ENCODE results near the gene RHBDD1. TPM values are rescaled to one million over a fixed set of nuclear protein-coding genes. Genes with fewer than 3 reads are reported as not detected.
A peak's percentile ranks its signal among the peaks of the same experiment; 100 is the strongest.

RHBDD1 gene
- total and polyA plus RNA-seq, 2 donors (not counting 1 experiment from before 2014, with no cell fraction given), result 21.2 to 128 TPM

GRCh38 chr2:226797289-226797988 lies 38.4 kb upstream of the RHBDD1 start:
- ATAC-seq (ENCODE audit: low read depth) (no peak), DNase-seq (no peak)
- CTCF ChIA-PET, result interaction anchor here (1.2 to 7.8 kb wide), 6 partner anchors 19 to 583 kb away, joined by 4 to 78 read pairs (median 9); partner anchors contain the start of gene RHBDD1
- Histone ChIP-seq H3K4me3 (ENCODE audit: control extremely low read depth in 1 of 5, extremely low read depth in 1 of 5, insufficient read depth in 1 of 5, low read depth in 2 of 5, low read length in 4 of 5) (no peak overlapping the region), H3K27me3 (replicated peaks in 1 of 4; ENCODE audit: control extremely low read depth in 1 of 4, control insufficient read depth in 3 of 4, insufficient read depth in 4 of 4, low read length in 3 of 4) (no peaks in the 10 kb centered on the region), H3K79me2 (ENCODE audit: control insufficient read depth, insufficient read depth, low read length) (peaks cover 11% of the 10 kb centered on the region), H3K9ac (ENCODE audit: low read length) (no peak overlapping the region), H3K4me2 (replicated peaks; ENCODE audit: low read depth, low read length, poor library complexity, severe bottlenecking) (peak overlapping the region; percentile 87), H4K20me1 (ENCODE audit: control insufficient read depth, insufficient read depth, low read length, poor library complexity, severe bottlenecking) (peaks cover 9% of the 10 kb centered on the region), H3K9me3 (ENCODE audit: control extremely low read depth in 1 of 3, control insufficient read depth in 2 of 3, insufficient read depth in 1 of 3, low read length in 2 of 3) (peaks cover 0 to 16% (median 0%) of the 10 kb centered on the region in 3 donors), H3K36me3 (replicated peaks in 1 of 2; ENCODE audit: control extremely low read depth in 1 of 2, control insufficient read depth in 1 of 2, extremely low read depth in 1 of 2, insufficient read depth in 2 of 2, low read length in 1 of 2) (no peaks in the 10 kb centered on the region), H3K4me1 (ENCODE audit: control insufficient read depth in 2 of 2, insufficient read depth in 2 of 2, low read length in 2 of 2) (peaks cover 19 to 28% of the 10 kb centered on the region in 2 donors), H3K27ac (ENCODE audit: low read length in 2 of 2) (no peak overlapping the region), H2AFZ (ENCODE audit: insufficient read depth, low read depth, low read length, poor library complexity, severe bottlenecking) (no peak overlapping the region)
- H3K4me1 Mint-ChIP-seq, result peaks cover 49% of the 10 kb centered on the region
- no peaks in the 10 kb centered on the region for H3K27me3 Mint-ChIP-seq
- 98% methylated on average over 50 of the region's 50 CpGs for WGBS (ENCODE audit: insufficient coverage)
- H3K4me3 Mint-ChIP-seq, result peak overlapping the region; percentile 95
- H3K9me3 Mint-ChIP-seq (ENCODE audit: insufficient read depth), result no peaks in the 10 kb centered on the region
- POLR2A ChIA-PET, result interaction anchor here (2.3 to 3.1 kb wide), 2 partner anchors 38 to 110 kb away, joined by 11 to 16 read pairs; partner anchors contain the start of gene RHBDD1
- TF ChIP-seq EZH2 (IDR thresholded peaks at IDR 0.05; ENCODE audit: borderline replicate concordance, insufficient read depth, low read depth, low read length, poor library complexity, severe bottlenecking), result no peak
- no peak for TF ChIP-seq CTCF (IDR thresholded peaks at IDR 0.05)
- no peak overlapping the region for H3K27ac Mint-ChIP-seq
- intact Hi-C loops (cut with micrococcal nuclease), result loop anchor here (10.0 kb wide), 2 partner anchors 473 to 1863 kb away; no protein-coding TSS in a partner anchor

DNA sequence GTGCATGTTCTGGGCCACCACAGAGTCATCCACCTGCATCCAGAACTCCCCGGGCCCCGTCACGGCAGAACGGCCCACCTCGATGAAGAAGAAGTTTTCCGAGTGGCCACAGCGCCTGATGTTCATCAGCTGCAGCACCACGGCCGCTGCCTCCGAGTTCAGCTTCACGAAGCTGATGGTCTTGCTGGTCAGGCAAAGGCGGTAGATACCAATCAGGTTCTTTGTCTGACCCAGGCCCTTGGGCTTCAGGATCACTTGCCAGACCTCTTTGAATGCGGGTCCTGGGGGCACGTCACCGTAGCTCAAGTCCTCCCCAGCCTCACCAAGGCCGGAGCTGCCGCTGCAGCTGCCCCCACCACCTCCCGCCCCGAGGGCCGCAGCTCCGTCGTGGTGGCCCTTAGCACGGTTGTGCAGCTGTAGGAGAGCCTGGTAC lies 37.8 kb upstream of the RHBDD1 start:
- peaks cover 0 to 16% (median 0%) of the 10 kb centered on the region in 3 donors for H3K9me3 ChIP-seq (ENCODE audit: control extremely low read depth in 1 of 3, control insufficient read depth in 2 of 3, insufficient read depth in 1 of 3, low read length in 2 of 3)
- no peaks in the 10 kb centered on the region for H3K27me3 Mint-ChIP-seq
- intact Hi-C loops (cut with micrococcal nuclease), result loop anchor here (10.0 kb wide), 2 partner anchors 473 to 1863 kb away; no protein-coding TSS in a partner anchor
- H3K27me3 ChIP-seq (replicated peaks in 1 of 4; ENCODE audit: control extremely low read depth in 1 of 4, control insufficient read depth in 3 of 4, insufficient read depth in 4 of 4, low read length in 3 of 4), result no peaks in the 10 kb centered on the region
- peaks cover 17 to 26% of the 10 kb centered on the region in 2 donors for H3K4me1 ChIP-seq (ENCODE audit: control insufficient read depth in 2 of 2, insufficient read depth in 2 of 2, low read length in 2 of 2)
- H3K9ac ChIP-seq (ENCODE audit: low read length), result peak overlapping the region; percentile 88
- H3K9me3 Mint-ChIP-seq (ENCODE audit: insufficient read depth), result no peaks in the 10 kb centered on the region
- ATAC-seq (ENCODE audit: low read depth) (no peak), DNase-seq (no peak)
- peak overlapping the region; percentile 94 for H3K27ac Mint-ChIP-seq
- H4K20me1 ChIP-seq (ENCODE audit: control insufficient read depth, insufficient read depth, low read length, poor library complexity, severe bottlenecking), result peaks cover 9% of the 10 kb centered on the region
- H3K4me3 ChIP-seq (ENCODE audit: control extremely low read depth in 1 of 5, extremely low read depth in 1 of 5, insufficient read depth in 1 of 5, low read depth in 2 of 5, low read length in 4 of 5), result peak overlapping the region in 4 of 5 experiments; percentile 66 to 79 (median 76)
- CTCF ChIA-PET, result interaction anchor here (1.2 to 7.8 kb wide), 8 partner anchors 9 to 908 kb away, joined by 4 to 78 read pairs (median 14); partner anchors contain the start of gene RHBDD1
- H3K27ac ChIP-seq (ENCODE audit: low read length in 2 of 2), result no peak overlapping the region
- H3K4me2 ChIP-seq (replicated peaks; ENCODE audit: low read depth, low read length, poor library complexity, severe bottlenecking), result peak overlapping the region; percentile 87
- peaks cover 48% of the 10 kb centered on the region for H3K4me1 Mint-ChIP-seq
- POLR2A ChIA-PET, result interaction anchor here (0.8 to 3.1 kb wide), 4 partner anchors 38 to 173 kb away, joined by 3 to 16 read pairs (median 10); partner anchors contain the start of gene RHBDD1
- peak overlapping the region; percentile 95 for H2AFZ ChIP-seq (ENCODE audit: insufficient read depth, low read depth, low read length, poor library complexity, severe bottlenecking)
- TF ChIP-seq CTCF (IDR thresholded peaks at IDR 0.05) (no peak), EZH2 (IDR thresholded peaks at IDR 0.05; ENCODE audit: borderline replicate concordance, insufficient read depth, low read depth, low read length, poor library complexity, severe bottlenecking) (no peak)
- peak overlapping the region; percentile 95 for H3K4me3 Mint-ChIP-seq
- H3K79me2 ChIP-seq (ENCODE audit: control insufficient read depth, insufficient read depth, low read length), result peaks cover 11% of the 10 kb centered on the region
- WGBS (ENCODE audit: insufficient coverage), result 67% methylated on average over 23 of the region's 23 CpGs
- no peaks in the 10 kb centered on the region for H3K36me3 ChIP-seq (replicated peaks in 1 of 2; ENCODE audit: control extremely low read depth in 1 of 2, control insufficient read depth in 1 of 2, extremely low read depth in 1 of 2, insufficient read depth in 2 of 2, low read length in 1 of 2)
